Measurements from ENCODE around the gene CCNL2. TPM values are rescaled to one million over a fixed set of nuclear protein-coding genes. Genes with fewer than 3 reads are reported as not detected.
"Not testable (repeated sequence)": the region's sequence is repeated elsewhere in the genome, so short reads cannot be mapped to it uniquely, and the experiment has no call there.

The CCNL2 gene
- total RNA-seq, 2 experiments from 2014 or later: 274 to 281 TPM

GRCh38 chr1:1430992-1431844 is 32.1 kb upstream of the CCNL2 start:
- no peak for DNase-seq
- no peak overlapping the region for H3K4me3 Mint-ChIP-seq
- Histone ChIP-seq H3K36me3 (ENCODE audit: insufficient read depth, low read length) (no peaks in the 10 kb centered on the region), H3K27ac (ENCODE audit: low read depth in 1 of 2, low read length in 2 of 2) (no peak overlapping the region), H3K27me3 (ENCODE audit: control insufficient read depth in 1 of 2, insufficient read depth in 2 of 2, low read length in 2 of 2) (peaks cover 43 to 55% of the 10 kb centered on the region in 2 experiments), H3K4me3 (ENCODE audit: low read length) (no peak overlapping the region), H3K4me1 (ENCODE audit: insufficient read depth, low read length) (peaks cover 18% of the 10 kb centered on the region), H3K9me3 (ENCODE audit: control insufficient read depth in 1 of 2, insufficient read depth in 1 of 2, low read length in 2 of 2) (peaks cover 0 to 11% of the 10 kb centered on the region in 2 experiments)
- H3K4me1 Mint-ChIP-seq (ENCODE audit: low read depth): no peaks in the 10 kb centered on the region
- POLR2A ChIA-PET: no interaction called here
- ATAC-seq (ENCODE audit: poor library complexity): no peak
- no peak overlapping the region for H3K27ac Mint-ChIP-seq
- H3K36me3 Mint-ChIP-seq (ENCODE audit: low read depth): no peaks in the 10 kb centered on the region
- CTCF ChIA-PET: no interaction called here
- no peaks in the 10 kb centered on the region for H3K9me3 Mint-ChIP-seq
- H3K27me3 Mint-ChIP-seq: peaks cover 30% of the 10 kb centered on the region
- no peak for TF ChIP-seq CTCF (IDR thresholded peaks at IDR 0.05)
- intact Hi-C loops (cut with DNase I, micrococcal nuclease): no loop called here

- ChIA-PET CTCF (no interaction called here), POLR2A (interaction anchor here (0.6 kb wide), 1 partner anchor 97 kb away, joined by 4 read pairs; no protein-coding TSS in a partner anchor)
- no peaks in the 10 kb centered on the region for H3K9me3 Mint-ChIP-seq
- Histone ChIP-seq H3K9me3 (ENCODE audit: control insufficient read depth in 1 of 2, insufficient read depth in 1 of 2, low read length in 2 of 2) (peaks cover 0 to 9% of the 10 kb centered on the region in 2 experiments), H3K4me3 (ENCODE audit: low read length) (no peak overlapping the region), H3K27me3 (ENCODE audit: control insufficient read depth in 1 of 2, insufficient read depth in 2 of 2, low read length in 2 of 2) (peaks cover 44 to 53% of the 10 kb centered on the region in 2 experiments), H3K27ac (ENCODE audit: low read depth in 1 of 2, low read length in 2 of 2) (no peak overlapping the region), H3K4me1 (ENCODE audit: insufficient read depth, low read length) (peaks cover 12% of the 10 kb centered on the region), H3K36me3 (ENCODE audit: insufficient read depth, low read length) (no peaks in the 10 kb centered on the region)
- intact Hi-C loops (cut with DNase I, micrococcal nuclease): no loop called here
- TF ChIP-seq CTCF (IDR thresholded peaks at IDR 0.05): no peak
- no peak for ATAC-seq (ENCODE audit: poor library complexity)
- H3K27me3 Mint-ChIP-seq: peaks cover 33% of the 10 kb centered on the region
- no peak overlapping the region for H3K4me3 Mint-ChIP-seq
- DNase-seq: no peak
- H3K36me3 Mint-ChIP-seq (ENCODE audit: low read depth): no peaks in the 10 kb centered on the region
- no peak overlapping the region for H3K27ac Mint-ChIP-seq
- no peaks in the 10 kb centered on the region for H3K4me1 Mint-ChIP-seq (ENCODE audit: low read depth)
These were observed 31.2 kb upstream of the CCNL2 start for GRCh38 chr1:1430114-1430982.

GRCh38 chr1:1429671-1430073 is 30.5 kb upstream of the CCNL2 start:
- DNase-seq: no peak
- Histone ChIP-seq H3K36me3 (ENCODE audit: insufficient read depth, low read length) (no peaks in the 10 kb centered on the region), H3K9me3 (ENCODE audit: control insufficient read depth in 1 of 2, insufficient read depth in 1 of 2, low read length in 2 of 2) (peaks cover 0 to 5% of the 10 kb centered on the region in 2 experiments), H3K4me1 (ENCODE audit: insufficient read depth, low read length) (peaks cover 6% of the 10 kb centered on the region), H3K27ac (ENCODE audit: low read depth in 1 of 2, low read length in 2 of 2) (no peak overlapping the region), H3K4me3 (ENCODE audit: low read length) (no peak overlapping the region), H3K27me3 (ENCODE audit: control insufficient read depth in 1 of 2, insufficient read depth in 2 of 2, low read length in 2 of 2) (peaks cover 43 to 46% of the 10 kb centered on the region in 2 experiments)
- CTCF ChIA-PET: no interaction called here
- Mint-ChIP-seq H3K27me3 (peaks cover 33% of the 10 kb centered on the region), H3K36me3 (ENCODE audit: low read depth) (no peaks in the 10 kb centered on the region), H3K27ac (no peak overlapping the region), H3K9me3 (no peaks in the 10 kb centered on the region), H3K4me1 (ENCODE audit: low read depth) (no peaks in the 10 kb centered on the region), H3K4me3 (no peak overlapping the region)
- intact Hi-C loops (cut with DNase I, micrococcal nuclease): no loop called here
- no peak for TF ChIP-seq CTCF (IDR thresholded peaks at IDR 0.05)
- POLR2A ChIA-PET: interaction anchor here (0.6 kb wide), 1 partner anchor 98 kb away, joined by 4 read pairs; no protein-coding TSS in a partner anchor
- no peak for ATAC-seq (ENCODE audit: poor library complexity)

GRCh38 chr1:1428967-1429366 is 29.8 kb upstream of the CCNL2 start:
- ATAC-seq (ENCODE audit: poor library complexity); H3K9me3 ChIP-seq (ENCODE audit: control insufficient read depth in 1 of 2, insufficient read depth in 1 of 2, low read length in 2 of 2); POLR2A ChIA-PET; DNase-seq; H3K36me3 Mint-ChIP-seq (ENCODE audit: low read depth); H3K27ac Mint-ChIP-seq; CTCF ChIA-PET; H3K4me1 ChIP-seq (ENCODE audit: insufficient read depth, low read length); H3K4me1 Mint-ChIP-seq (ENCODE audit: low read depth); intact Hi-C loops (cut with DNase I, micrococcal nuclease); H3K36me3 ChIP-seq (ENCODE audit: insufficient read depth, low read length); H3K4me3 Mint-ChIP-seq; H3K4me3 ChIP-seq (ENCODE audit: low read length); H3K9me3 Mint-ChIP-seq; H3K27ac ChIP-seq (ENCODE audit: low read depth in 1 of 2, low read length in 2 of 2): not testable (repeated sequence)
- peaks cover 36 to 39% of the 10 kb centered on the region in 2 experiments for H3K27me3 ChIP-seq (ENCODE audit: control insufficient read depth in 1 of 2, insufficient read depth in 2 of 2, low read length in 2 of 2)
- H3K27me3 Mint-ChIP-seq: peaks cover 36% of the 10 kb centered on the region

Data from CD4-positive, alpha-beta T cell (primary cell).